ENCODE measurements around the gene LYSET. TPM values are rescaled to one million over a fixed set of nuclear protein-coding genes. Genes with fewer than 3 reads are reported as not detected.
"Not testable (repeated sequence)": the region's sequence is repeated elsewhere in the genome, so short reads cannot be mapped to it uniquely, and the experiment has no call there.

Gene LYSET
- total RNA-seq, 4 donors from 2014 or later = 6.5 to 11.7 (median 9.3) TPM

DNA sequence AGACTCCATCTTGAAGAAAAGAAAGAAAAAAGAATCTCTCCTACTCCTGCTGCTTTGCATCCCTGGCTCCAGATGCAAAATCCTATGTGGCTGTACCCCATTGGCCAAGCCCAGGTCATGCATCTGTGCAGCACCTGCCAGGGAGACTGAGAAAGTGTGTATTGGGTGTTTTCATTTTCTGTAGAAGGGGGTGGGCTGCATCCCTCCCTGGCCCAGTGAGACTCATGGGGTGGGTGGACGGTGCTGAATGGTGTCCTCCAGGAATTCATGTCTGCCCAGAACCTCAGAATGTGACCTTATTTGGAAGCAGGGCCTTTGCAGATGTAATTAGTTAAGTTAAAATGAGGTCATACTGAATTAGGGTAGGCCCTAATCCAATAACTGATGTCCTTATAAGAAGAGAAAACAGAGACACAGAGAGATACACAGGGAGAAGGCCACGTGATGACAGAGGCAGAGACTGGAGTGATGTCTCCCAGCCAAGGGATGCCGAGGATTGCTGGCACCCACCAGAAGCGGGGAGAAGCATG lies 23.6 kb upstream of the LYSET start:
- no peak for DNase-seq (ENCODE audit: low spot score in 2 of 2)
- no peaks in the 10 kb centered on the region for H3K36me3 ChIP-seq
- no peaks in the 10 kb centered on the region for H3K27me3 ChIP-seq
- H3K4me3 ChIP-seq = no peak overlapping the region
- 67% methylated on average over 4 of the region's 4 CpGs for WGBS, 2 donors
- no peaks in the 10 kb centered on the region for H3K9me3 ChIP-seq
- TF ChIP-seq POLR2A (IDR thresholded peaks at IDR 0.05) = no peak
- TF ChIP-seq, protein P1, sequence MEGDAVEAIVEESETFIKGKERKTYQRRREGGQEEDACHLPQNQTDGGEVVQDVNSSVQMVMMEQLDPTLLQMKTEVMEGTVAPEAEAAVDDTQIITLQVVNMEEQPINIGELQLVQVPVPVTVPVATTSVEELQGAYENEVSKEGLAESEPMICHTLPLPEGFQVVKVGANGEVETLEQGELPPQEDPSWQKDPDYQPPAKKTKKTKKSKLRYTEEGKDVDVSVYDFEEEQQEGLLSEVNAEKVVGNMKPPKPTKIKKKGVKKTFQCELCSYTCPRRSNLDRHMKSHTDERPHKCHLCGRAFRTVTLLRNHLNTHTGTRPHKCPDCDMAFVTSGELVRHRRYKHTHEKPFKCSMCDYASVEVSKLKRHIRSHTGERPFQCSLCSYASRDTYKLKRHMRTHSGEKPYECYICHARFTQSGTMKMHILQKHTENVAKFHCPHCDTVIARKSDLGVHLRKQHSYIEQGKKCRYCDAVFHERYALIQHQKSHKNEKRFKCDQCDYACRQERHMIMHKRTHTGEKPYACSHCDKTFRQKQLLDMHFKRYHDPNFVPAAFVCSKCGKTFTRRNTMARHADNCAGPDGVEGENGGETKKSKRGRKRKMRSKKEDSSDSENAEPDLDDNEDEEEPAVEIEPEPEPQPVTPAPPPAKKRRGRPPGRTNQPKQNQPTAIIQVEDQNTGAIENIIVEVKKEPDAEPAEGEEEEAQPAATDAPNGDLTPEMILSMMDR (IDR thresholded peaks at IDR 0.05) = no peak
- no peak overlapping the region for H3K27ac ChIP-seq
- no peaks in the 10 kb centered on the region for H3K4me1 ChIP-seq

DNA sequence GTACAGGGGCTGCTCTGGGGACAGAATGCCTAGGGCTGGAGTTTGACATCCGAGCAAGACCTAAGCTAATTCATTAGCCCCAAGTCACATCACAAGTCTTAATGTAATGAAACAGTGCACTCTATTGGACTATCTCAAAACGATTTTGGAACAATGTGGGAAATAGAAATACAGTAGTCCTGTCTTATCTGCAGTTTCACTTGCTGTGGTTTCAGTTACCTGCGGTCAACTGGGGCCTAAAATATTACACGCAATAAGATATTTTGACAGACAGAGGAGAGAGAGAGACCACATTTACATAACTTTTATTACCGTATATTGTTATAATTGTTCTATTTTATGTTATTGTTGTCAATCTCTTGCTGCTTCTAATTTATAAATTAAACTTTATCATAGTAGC lies 21.6 kb upstream of the LYSET start:
- DNase-seq (ENCODE audit: low spot score in 2 of 2) = no peak
- TF ChIP-seq, protein P1 (IDR thresholded peaks at IDR 0.05) = no peak
- TF ChIP-seq EP300 (IDR thresholded peaks at IDR 0.05) (no peak), POLR2A (IDR thresholded peaks at IDR 0.05) (no peak)
- Histone ChIP-seq H3K9me3 (no peaks in the 10 kb centered on the region), H3K27ac (no peak overlapping the region), H3K4me3 (no peak overlapping the region), H3K4me1 (no peaks in the 10 kb centered on the region), H3K27me3 (no peaks in the 10 kb centered on the region), H3K36me3 (no peaks in the 10 kb centered on the region)
- WGBS, 2 donors = 59 to 73% methylated on average over 5 of the region's 5 CpGs

GRCh38 chr14:93165271-93166265 lies 19.5 kb upstream of the LYSET start:
- H3K4me1 ChIP-seq; H3K27me3 ChIP-seq; H3K4me3 ChIP-seq; DNase-seq (ENCODE audit: low spot score in 2 of 2); H3K9me3 ChIP-seq; H3K36me3 ChIP-seq; H3K27ac ChIP-seq: not testable (repeated sequence)
- WGBS, 2 donors = 82 to 86% methylated on average over 26 of the region's 26 CpGs

DNA sequence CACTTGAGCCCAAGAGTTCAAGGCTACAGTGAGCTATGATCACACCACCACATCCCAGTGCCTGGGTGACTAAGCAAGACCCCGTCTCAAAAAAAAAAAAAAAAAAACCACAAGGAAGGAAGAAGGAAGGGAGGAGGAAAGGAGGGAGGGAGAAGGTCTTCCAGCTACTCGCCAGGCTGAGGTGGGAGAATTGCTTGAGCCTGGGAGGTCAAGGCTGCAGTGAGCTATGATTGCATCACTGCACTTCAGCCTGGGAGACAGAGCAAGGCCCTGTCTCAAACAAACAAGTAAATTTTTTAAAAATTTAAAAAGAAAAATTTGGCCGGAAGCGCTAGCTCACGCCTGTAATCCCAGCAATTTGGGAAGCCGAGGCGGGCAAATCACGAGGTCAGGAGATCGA lies 16.5 kb upstream of the LYSET start:
- H3K27ac ChIP-seq; H3K4me1 ChIP-seq; H3K27me3 ChIP-seq; H3K9me3 ChIP-seq; H3K4me3 ChIP-seq; H3K36me3 ChIP-seq; DNase-seq (ENCODE audit: low spot score in 2 of 2): not testable (repeated sequence)
- 84 to 85% methylated on average over 9 of the region's 9 CpGs for whole genome bisulfite sequencing, 2 donors

- H3K4me1 ChIP-seq; H3K9me3 ChIP-seq; H3K27ac ChIP-seq; DNase-seq (ENCODE audit: low spot score in 2 of 2); H3K36me3 ChIP-seq; H3K4me3 ChIP-seq; H3K27me3 ChIP-seq: not testable (repeated sequence)
- WGBS, 2 donors = 63 to 66% methylated on average over 6 of the region's 6 CpGs
Measured at GRCh38 chr14:93169619-93170018, 15.5 kb upstream of the LYSET start.

DNA sequence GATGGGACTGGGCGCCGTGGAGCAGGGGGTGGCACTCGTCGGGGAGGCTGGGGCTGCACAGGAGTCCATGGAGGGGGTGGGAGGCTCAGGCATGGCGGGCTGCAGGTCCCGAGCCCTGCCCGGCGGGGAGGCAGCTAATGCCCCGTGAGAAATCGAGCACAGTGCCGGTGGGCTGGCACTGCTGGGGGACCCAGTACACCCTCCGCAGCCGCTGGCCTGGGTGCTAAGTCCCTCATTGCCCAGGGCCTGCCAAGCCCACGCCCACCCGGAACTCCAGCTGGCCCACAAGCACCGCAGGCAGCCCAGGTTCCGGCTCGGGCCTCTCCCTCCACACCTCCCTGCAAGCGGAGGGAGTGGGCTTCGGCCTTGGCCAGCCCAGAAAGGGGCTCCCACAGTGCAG lies 15.0 kb upstream of the LYSET start:
- 96 to 97% methylated on average over 8 to 17 of the region's 20 CpGs for WGBS, 2 donors

DNA sequence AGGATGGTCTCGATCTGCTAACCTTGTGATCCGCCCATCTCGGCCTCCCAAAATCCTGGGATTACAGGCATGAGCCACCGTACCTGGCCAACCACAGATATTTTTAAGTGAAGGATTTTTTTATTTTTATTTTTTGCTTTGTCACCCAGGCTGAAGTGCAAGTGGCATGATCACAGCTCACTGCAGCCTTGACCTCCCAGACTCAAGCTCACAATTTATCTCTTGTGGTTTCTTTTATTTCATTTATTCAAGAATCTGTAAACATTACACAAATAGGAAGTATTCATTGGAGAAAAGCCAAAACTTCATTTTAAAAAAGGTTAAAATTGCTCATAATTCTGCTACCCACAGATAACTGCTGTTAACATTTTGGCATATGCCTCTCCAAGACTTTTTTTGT lies 13.7 kb upstream of the LYSET start:
- Histone ChIP-seq H3K9me3 (no peaks in the 10 kb centered on the region), H3K4me3 (no peak overlapping the region), H3K27me3 (no peaks in the 10 kb centered on the region), H3K4me1 (no peaks in the 10 kb centered on the region), H3K36me3 (no peaks in the 10 kb centered on the region), H3K27ac (no peak overlapping the region)
- DNase-seq (ENCODE audit: low spot score in 2 of 2) = no peak
- WGBS, 2 donors = 86 to 88% methylated on average over 4 of the region's 4 CpGs
- TF ChIP-seq, protein P1 (IDR thresholded peaks at IDR 0.05) = no peak
- TF ChIP-seq POLR2A (IDR thresholded peaks at IDR 0.05) (no peak), EP300 (IDR thresholded peaks at IDR 0.05) (no peak)

More for the DNA sequence above, 15.0 kb upstream of the LYSET start:
- not testable (repeated sequence) for H3K4me3 ChIP-seq; H3K27ac ChIP-seq; H3K4me1 ChIP-seq; DNase-seq (ENCODE audit: low spot score in 2 of 2); H3K9me3 ChIP-seq; H3K27me3 ChIP-seq; H3K36me3 ChIP-seq

Data from tibial nerve (tissue), 4 donors.